Hypothalamus (tissue), 51 donors: ENCODE data around the gene MEPCE.
"Not testable (repeated sequence)": the region's sequence is repeated elsewhere in the genome, so short reads cannot be mapped to it uniquely, and the experiment has no call there.

ENCODE experiments used
- DNase-seq, 51 donors: peaks; one replicate each; lab custom pipeline; 2025; lab: John Stamatoyannopoulos, UW

Gene MEPCE

DNA sequence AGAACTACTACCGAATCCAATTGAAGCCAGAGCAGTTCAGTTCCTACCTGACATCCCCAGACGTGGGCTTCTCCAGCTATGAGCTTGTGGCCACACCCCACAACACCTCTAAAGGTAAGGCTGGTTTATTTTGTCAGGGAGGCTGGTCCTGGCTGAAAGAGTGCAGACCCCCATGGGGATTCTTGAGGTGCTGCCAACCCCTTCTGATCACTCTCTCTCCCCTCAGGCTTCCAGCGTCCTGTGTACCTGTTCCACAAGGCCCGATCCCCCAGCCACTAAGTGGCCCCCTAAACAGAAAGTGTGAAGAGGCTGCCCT, 3.6 kb downstream of the MEPCE start:
- no peak for DNase-seq

DNA sequence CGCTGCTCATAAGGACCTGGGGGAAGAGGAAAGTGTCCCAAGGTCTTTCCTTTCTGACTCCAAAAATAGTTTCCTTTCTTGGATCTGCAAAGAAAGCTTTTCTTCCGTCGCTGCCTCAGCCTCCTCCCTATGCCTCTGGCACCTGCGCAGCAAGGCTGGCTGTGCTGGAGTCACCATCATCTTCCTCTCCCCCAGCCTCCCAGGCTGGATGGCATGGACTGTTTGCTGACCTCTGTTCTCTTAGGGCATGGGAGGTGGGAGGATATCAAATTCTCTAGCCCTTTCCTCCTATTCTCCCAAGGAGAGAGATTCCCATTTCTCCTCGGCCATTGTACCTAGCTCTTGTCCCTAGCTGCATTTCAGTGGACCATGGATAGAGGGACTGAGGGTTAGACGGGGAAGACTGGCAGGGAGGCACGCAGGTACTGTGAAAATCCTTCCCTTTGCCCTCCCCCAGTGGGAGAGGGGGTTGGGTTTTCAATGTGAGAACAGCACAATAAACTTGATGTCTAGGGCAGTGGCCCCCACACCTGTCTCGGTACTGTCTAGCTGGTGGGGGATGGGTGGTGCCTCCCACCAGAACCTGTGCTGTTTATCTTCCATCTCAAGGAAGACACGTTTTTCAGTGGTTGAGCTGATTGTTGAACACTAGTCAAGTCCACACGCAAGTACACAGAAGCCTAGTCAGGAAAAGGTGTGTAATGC, 4.1 kb downstream of the MEPCE start:
- no peak for DNase-seq

DNA sequence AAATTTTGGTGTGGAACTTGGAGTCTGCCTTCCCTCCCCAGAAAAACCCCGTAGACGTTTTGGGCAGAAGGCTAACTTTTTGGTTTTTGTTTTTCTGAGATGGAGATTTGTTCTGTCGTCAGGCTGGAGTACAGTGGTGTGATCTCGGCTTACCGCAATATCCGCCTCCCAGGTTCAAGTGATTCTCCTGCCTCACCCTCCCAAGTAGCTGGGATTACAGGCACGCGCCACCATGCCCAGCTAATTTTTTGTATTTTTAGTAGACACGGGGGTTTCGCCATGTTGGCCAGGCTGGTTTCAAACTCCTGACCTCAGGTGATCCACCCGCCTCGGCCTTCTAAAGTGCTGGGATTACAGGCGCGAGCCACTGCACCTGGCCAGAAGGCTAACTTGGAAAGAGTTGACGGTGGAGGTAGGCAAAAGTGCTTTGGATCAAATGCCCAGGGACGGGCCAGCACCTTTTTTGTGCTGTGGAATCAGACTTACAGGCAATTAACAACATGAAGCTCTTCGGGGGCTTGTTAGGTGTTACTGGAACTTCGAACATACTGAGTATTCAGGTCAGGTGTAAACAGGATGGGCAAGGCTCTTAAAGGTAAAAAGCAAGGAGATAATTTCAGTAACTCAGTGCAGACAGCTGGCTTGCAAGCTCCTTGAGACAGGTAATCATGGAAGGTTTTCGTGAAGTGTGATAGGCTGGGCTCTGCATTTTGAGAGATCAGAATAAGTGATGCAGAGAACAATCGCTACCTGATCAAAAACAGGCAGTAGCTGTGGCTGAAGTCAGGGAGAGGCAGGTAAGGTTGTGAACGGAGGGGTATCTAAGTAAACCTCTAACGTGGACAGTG, 4.9 kb downstream of the MEPCE start:
- DNase-seq: no peak

DNA sequence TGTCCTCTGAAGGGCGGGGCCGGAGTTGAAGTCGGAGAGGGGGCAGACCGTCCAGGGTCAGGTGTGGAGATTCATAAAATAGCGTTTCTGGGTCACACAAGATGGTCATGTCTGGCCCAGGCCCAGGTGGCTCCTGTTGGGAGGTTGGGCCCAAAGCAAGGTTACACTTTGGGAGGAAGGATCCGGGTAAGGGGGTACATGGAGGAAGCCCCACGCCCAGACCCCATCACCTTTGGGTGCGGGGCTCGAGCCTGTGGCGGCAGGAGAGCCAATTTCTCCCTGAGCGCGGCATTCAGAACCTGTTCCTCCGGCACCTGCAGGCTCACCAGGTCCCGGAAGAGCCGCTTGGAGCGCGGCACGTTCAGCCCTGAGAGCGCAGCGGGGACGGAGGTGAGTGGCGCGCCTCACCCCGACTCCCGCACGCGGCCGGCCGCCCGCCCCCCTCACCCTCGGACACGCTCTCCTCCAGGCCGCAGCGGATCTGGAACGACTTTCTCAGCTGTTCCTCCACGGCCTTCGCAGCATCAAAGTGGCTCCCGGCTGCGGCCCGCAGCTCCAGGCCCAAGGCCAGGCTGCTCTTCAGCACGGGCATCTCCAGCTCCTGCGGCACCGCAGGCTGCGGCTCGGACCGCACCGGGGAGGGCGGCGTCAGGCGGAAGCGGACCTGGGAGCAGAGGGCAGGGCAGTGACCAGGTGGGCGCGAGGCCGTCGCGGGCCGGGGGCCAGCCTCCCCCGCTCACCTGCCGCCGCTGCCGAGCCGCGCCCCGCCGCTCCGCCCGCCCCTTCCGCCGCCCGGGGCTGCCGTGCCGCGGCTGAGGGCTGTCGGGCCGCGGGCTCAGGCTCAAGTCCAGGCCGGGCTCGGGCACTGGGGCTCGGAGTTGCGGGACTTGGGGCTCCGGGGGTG, 6.0 kb downstream of the MEPCE start:
- peak in 9 of 51 donors; percentile 17 to 55 (median 35) for DNase-seq

DNA sequence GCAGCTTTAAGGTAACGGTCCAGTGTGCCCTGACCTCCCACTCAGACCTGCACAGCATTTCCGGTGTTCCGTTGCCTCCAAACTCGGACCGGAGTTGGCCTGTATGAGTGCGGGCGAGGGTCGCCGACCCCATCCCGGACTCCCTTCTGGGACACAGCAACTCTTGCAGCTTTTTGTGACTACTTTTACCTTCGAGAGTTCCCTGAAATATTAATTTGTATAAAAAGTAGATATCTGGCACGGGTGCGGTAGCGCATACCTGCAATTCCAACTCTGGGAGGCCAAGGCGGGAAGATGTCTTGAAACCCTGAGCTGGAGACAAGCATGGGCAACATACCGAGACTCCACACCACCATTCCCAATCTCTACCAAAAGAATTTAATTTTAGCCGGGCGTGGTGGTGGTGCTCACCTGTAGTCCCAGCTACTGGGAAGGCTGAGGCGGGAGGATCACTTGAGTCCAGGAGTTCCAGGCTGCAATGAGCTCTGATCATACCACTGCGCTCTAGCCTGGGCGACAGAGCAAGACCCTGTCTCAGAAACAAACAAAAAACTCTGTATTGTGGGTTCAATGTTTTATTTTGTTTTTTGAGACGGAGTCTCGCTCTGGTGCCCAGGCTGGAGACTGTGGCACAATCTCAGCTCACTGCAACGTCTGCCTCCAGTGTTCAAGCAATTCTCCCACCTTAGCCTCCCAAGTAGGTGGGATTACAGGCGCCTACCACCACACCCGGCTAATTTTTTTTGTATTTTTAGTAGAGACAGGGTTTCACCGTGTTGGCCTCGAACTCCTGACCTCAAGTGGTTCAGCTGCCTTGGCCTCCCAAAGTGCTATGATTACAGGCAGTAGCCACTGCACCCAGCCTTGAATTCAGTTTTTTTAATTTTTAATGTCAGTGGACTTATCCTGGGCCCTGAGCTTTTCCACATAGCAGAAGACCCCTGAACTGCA, 7.8 kb downstream of the MEPCE start:
- peak in 1 of 51 donors; percentile 27 for DNase-seq

DNA sequence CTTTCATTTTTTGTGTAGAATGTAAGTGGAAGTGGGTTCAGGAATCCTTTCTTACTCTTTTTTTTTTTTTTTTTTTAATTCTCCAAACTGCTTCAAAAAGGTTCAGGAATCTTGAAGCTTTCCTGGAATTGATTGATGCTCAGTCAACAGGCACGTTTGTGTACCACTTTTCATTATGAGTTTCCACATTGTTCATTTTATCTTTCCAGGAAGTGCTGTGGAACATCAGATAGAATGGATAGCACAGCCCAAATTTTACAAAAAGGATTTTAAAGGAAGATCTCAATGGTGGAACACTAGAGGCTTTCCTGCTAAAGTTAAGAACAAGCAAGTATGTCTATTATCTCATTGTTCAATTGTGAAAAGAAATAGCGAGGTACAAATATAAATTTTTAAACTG, 8.5 kb downstream of the MEPCE start:
- DNase-seq: no peak

DNA sequence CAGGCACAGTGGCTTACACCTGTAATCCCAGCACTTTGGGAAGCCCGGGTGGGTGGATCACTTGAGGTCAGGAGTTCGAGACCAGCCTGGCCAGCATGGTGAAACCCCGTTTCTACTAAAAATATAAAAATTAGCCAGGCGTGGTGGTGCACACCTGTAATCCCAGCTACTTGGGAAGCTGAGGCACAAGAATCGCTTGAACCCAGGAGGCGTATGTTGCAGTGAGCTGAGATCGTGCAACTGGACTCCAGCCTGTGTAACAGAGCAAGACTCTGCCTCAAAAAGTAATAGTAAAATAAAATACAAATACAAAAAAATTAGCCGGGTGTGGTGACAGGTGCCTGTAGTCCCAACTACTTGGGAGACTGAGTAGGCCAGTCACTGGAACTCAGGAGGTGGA, 9.1 kb downstream of the MEPCE start:
- DNase-seq: not testable (repeated sequence)

DNA sequence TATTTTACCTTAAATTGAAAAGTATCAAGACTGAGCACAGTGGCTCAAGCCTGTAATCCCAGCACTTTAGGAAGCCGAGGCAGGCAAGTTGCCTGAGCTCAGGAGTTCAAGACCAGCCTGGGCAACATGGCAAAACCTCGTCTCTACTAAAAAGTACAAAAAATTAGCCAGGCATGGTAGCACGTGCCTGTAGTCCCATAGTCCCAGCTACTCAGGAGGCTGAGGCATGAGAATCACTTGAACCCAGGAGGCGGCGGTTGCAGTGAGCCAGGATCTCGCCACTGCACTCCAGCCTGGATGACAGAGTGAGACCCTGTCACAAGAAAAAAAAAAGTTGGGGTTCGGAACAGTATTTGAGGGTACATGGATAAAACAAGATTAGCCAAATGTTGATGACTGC, 9.6 kb downstream of the MEPCE start:
- DNase-seq: not testable (repeated sequence)

DNA sequence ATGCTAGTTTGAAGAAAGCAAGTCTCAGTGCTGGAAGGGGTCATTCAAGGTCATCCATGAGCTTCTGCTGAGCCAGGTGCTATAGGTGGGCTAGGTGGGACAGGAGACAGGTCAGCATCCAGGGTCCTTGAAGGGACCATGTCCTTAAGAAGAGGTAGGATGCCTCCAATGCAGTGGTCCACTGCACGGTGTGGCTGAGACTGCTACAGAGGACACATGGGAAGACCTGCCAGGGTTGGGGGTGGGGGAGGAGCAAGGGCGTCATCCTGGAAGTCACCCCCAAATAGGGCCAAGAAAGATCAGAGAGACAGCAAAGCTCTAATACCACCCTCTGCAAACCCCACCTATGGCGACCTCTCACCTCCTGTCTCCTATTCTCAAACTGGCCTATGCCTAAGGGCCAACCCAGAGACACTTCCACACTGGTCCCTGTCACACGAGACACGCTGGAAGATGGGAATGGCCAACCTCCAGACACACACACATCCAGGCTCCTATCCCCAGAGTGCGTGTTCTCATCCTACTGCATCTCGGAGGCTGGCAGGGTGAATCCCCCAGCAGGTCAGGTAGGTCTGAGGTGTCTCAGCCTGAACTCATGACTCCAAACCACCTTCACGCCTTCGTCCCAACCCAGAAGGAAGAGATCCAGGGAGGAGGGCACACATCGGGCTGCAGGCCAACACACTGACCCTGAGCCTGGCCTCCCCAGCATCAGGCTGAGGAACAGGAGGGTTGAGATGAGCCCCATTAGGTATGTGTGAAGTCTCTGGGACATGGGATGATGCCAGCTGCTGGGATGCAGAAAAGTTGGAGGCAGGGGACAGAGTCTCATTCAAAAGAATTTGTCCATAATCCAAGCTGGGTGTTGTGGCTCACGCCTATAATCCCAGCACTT, 12.3 kb downstream of the MEPCE start:
- DNase-seq: no peak

DNA sequence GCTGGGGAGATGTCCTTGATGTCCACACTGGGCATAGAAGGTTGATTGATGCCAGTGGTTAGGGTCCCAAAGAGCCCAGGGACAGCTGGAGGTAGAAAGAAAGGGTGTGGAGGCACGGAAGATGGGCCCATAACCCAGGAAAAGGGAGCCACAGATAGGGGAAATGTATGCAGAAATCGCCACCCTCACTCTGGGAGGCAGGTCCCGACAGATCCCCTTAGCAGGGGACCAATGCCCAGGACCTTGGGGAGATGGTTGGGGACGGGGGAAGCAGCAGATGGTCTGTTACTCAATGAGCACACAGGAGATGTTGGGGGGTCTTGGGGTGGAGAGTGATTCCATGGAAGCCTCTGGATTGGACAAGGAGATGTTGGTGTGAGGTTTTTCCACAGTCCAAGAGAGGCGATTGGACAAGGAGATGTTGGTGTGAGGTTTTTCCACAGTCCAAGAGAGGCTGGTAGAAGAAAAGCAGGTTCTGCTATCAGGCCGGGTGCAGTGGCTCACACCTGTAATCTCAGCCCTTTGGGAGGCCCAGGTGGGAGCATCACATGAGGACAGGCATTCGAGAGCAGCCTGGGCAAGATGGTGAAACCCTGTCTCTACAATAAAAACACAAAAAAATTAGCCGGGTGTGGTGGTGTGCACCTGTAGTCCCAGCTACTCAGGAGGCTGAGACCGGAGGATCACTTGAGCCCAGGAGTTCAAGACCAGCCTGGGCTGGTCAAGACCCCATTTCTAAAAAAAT, 13.6 kb downstream of the MEPCE start:
- DNase-seq: no peak

DNA sequence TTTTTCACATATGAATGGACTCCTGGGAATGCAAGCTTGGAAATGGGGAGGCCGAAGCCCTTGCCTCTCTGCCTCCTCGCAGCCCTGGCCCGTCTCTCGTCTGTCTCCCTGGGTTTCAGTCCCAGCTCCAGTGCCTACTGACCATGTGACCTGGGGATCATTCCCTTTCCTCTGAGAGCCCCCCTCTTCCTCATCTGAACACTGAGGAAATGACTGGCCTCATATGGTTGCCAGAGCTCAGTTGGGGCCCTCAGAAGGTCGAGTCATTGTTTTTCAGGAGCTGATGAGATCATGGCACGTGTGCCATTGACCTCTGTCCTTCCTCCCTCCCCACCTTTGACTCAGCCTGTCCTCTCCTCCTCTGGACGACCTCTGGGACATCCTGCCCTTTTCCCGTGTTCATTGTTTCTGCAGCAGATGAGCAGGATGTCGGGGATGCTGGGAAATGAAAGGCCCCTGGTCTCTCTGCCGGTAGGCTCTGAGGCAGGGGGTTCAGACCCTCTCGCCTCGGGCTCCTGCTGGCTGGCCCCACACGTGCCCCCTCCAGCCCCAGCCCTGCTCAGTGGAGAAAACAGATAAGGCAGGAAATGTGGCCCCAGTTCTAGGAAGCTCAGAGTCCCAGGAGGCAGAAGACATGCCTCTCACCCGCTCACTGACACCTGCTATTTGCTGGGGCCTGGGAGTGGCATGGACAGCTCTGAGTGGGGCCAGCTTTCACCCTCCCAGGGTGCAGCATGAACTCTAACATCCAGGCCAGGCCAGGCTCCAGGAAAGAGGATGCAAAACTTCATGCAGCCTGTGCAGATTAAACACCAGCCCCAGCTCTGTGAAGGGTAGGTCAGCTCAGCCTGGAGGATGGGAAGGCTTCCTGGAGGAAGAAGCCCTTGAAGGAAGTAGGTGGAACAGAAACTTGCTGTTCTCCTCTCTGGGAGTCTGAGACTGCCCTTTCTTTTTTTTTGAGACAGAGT, 15.0 kb downstream of the MEPCE start:
- DNase-seq: no peak

DNA sequence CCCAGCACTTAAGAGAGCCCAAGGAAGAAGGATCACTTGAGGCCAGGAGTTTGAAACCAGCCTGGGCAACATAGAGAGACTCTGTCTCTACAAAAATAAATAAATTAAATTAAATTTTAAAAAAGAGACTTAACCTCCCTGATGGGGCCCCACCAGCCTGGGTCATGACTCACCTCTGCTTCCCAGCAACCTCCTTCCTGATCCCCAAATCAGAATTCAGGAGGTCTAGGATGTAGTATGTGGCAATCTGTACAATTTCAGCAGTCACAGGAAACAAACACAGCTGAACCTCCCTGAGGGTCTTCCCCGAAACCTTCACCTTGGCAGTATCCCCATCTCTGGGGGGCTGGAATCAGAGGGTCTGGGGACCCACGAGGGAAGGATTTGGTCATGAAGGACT, 16.4 kb downstream of the MEPCE start:
- no peak for DNase-seq

DNA sequence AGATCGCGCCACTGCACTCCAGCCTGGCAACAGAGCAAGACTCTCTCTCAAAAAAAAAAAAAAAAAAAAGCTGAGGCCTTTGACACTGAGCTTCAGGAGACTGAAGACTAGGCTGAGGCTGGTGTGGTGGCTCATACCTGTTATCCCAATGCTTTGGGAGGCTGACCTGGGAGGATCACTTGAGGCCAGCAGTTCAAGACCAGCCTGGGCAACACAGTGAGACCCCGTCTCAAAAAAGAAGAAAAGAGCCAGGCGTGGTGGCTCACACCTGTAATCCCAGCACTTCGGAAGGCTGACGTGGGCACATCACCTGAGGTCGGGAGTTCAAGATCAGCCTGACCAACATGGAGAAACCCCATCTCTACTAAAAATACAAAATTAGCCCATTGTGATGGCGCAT, 17.7 kb downstream of the MEPCE start:
- not testable (repeated sequence) for DNase-seq

DNA sequence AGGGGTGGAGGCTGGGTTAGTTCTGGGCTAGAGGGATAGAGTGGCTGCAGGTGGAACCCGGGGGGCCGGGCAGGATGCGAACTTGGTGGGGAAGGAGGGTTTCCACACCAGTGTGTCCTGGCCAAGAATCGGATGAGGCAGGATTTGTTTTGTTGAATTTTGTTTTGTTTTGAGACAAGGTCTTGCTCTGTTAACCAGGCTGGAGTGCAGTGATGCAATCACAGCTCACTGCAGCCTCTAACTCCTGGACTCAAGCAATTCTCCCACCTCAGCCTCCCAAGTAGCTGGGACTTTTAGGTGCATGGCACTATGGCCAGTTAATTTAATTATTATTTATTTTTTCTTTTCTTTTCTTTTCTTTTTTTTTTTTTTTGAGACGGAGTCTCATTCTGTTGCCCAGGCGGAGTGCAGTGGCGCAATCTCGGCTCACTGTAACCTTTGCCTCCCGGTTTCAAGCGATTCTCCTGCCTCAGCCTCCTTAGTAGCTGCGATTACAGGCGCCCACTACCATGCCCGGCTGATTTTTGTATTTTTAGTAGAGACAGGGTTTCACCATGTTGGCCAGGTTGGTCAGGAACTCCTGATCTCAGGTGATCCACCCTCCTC, 19.7 kb downstream of the MEPCE start:
- DNase-seq: no peak

DNA sequence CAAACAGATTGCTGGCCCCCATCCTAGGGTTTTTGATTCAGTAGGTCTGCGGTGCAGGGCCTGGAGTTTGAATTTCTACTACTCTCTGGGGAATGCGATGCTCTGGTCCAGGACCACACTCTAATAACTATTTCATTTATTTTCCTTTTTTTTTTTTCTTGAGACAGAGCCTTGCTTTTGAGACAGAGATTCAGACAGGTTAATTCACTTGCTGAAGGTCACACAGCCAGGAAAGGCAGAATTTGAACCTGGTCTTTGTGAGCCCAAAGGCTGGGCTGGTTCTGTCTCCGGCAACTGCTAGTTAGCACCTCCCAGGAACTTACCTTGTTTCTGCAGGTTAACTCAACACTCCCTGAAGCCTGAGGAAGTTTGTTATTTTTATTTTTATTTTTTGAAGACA, 22.9 kb downstream of the MEPCE start:
- no peak for DNase-seq

DNA sequence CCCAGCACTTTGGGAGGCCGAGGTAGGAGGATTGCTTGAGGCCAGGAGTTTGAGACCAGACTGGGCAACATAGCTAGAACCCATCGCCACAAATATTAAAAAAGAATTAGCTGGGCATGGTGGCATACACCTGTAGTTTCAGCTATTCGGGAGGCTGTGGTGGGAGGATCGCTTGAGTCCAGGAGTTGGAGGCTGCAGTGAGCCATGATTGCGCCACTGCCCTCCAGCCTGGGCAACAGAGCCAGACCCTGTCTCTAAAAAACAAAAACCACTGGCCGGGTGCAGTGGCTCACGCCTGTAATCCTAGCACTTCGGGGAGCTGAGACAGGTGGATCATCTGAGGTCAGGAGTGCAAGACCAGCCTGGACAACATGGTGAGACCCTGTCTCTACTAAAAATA, 24.2 kb downstream of the MEPCE start:
- DNase-seq: not testable (repeated sequence)

DNA sequence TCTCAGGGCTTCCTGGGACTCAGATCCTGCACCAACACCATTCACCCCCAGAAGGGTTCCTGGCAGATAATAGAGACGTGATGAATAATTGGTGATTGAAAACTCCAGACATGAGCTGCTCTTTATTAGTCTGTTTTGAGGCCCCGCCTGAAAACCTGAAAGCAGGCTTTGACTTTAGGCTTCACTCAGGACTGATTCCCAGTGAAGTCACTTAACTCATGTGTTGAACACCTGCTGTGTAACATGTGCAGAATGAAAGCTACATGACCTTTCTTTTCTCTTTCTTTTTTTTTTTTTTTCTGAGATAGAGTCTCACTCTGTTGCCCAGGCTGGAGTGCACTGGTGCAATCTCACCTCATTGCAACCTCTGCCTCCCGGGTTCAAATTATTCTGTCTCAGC, 25.6 kb downstream of the MEPCE start:
- no peak for DNase-seq
